Measurements from ENCODE around the gene FAM83D. TPM values are rescaled to one million over a fixed set of nuclear protein-coding genes. Genes with fewer than 3 reads are reported as not detected.

FAM83D gene
- total RNA-seq, 2 donors from 2014 or later, result 15.9 to 18.3 TPM

DNA sequence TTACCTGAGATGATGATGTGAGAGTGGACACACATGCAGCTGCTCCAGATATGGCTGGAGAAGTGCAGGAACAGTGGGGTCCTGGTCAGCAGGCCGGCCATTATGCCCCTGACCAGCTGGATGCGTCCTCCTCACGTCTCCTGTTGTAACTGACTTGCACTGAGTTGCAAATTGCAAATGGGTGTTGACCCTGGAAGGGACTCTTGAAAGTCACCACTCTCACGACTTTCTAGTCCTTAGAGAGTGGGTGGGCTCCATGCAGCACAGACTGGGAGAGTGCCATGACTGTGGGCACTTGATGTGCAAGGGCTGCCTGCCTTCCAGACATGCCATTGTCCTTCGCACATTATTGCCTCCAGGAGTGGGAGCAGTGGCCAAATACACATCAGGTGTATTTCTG is 10.8 kb downstream of the FAM83D start:
- Mint-ChIP-seq H3K27me3 (no peaks in the 10 kb centered on the region), H3K4me3 (no peak overlapping the region), H3K9me3 (no peaks in the 10 kb centered on the region), H3K36me3 (ENCODE audit: low read depth) (peaks cover 6% of the 10 kb centered on the region), H3K27ac (no peak overlapping the region), H3K4me1 (no peaks in the 10 kb centered on the region)
- no peak for ATAC-seq (replicated peaks)

DNA sequence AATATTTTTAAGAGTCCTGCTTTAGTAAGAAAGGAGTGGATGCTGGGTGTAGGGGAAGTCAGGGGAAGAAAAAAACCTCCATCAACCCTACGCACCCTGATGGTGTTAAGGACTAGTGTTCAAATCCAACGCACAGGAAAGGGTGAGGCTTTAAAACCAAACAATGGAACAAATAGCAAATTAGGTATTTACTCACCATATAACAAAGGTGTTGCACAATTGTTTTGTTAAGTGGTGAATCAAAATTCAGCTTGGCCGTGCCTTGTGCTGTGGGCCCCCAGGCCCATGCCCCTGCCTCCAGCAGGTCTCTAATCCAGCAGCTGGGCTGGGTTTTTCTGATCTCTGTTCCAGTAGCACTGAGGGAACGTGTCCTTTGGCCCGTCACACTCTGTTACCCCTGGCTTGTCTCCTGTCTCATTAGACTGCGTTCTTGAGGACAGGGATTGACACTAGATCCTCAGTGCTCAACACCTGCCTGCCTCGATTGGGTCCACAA is 11.8 kb downstream of the FAM83D start:
- Mint-ChIP-seq H3K27ac (no peak overlapping the region), H3K9me3 (no peaks in the 10 kb centered on the region), H3K36me3 (ENCODE audit: low read depth) (peaks cover 16% of the 10 kb centered on the region), H3K27me3 (no peaks in the 10 kb centered on the region), H3K4me3 (no peak overlapping the region), H3K4me1 (no peaks in the 10 kb centered on the region)
- no peak for ATAC-seq (replicated peaks)

DNA sequence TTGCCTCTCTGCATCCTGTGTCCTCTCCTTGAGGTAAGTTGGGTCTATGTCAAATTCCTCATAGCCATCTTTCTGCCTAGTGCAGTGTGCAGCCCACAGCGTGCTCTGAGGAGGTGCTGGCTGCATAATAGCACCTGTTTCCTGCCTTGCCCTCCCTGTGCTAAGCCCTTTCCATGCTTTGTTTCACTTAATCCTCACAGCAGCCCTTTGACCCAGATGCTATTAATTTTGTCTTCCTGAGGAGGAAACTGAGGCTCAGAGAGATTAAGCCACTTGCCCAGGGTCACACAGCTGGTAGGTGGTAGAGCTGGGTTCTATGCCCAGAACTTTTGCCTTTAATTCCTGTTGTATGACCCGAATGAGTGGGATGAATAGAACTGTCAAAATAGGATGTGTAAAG is 13.5 kb downstream of the FAM83D start:
- H3K36me3 Mint-ChIP-seq (ENCODE audit: low read depth), result peaks cover 29% of the 10 kb centered on the region
- no peak overlapping the region for H3K4me3 Mint-ChIP-seq
- H3K27me3 Mint-ChIP-seq, result no peaks in the 10 kb centered on the region
- H3K4me1 Mint-ChIP-seq, result no peaks in the 10 kb centered on the region
- H3K9me3 Mint-ChIP-seq, result no peaks in the 10 kb centered on the region
- ATAC-seq (replicated peaks), result no peak
- no peak overlapping the region for H3K27ac Mint-ChIP-seq

DNA sequence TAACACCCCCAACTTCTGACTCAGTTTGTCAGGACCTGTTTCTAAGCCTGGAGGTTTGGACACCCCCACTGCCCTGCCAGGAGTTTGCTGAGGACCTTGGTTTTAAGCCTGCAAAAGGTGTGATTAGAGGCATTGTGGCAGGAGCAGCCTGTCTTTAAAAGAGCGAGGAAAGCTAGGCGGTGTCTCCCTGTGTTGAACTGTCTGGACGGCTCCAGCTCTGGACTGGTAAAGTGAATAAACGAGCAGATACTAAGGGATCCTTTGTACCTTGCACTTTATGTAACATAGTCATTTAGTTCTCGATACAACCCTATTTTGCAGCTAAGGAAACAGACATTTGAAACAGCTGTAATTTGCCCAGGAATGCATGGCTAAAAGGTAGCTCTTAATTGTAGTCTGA is 14.4 kb downstream of the FAM83D start:
- no peak overlapping the region for H3K4me3 Mint-ChIP-seq
- no peak overlapping the region for H3K27ac Mint-ChIP-seq
- ATAC-seq (replicated peaks), result no peak
- no peaks in the 10 kb centered on the region for H3K4me1 Mint-ChIP-seq
- no peaks in the 10 kb centered on the region for H3K27me3 Mint-ChIP-seq
- H3K36me3 Mint-ChIP-seq (ENCODE audit: low read depth), result peaks cover 29% of the 10 kb centered on the region
- no peaks in the 10 kb centered on the region for H3K9me3 Mint-ChIP-seq

DNA sequence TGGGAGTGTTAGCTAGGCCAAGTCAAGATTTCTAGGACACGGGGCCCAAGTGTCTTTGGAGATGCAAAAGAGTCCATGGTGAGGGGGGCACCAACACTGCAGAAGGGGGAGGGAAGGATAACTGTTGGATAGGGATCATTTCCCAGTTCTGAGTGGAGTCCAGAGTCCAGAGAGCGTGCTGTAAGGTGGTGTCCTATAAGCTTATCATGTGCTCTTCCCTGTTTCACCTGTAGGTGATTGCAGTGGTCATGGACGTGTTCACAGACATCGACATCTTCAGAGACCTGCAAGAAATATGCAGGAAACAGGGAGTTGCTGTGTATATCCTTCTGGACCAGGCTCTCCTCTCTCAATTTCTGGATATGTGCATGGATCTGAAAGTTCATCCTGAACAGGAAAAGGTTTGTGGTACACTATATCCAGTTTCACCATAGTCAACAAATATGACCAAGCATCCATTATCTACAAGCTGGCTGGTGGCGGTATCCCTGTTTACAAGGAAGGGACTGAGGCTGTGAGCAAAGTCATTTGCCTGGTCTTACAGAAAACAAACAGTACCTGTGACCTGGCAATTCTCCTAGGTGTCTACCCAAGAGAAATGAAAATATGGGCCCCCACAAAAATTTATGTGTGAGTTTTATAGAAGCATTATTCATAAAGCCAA is 15.6 kb downstream of the FAM83D start:
- Mint-ChIP-seq H3K4me3 (no peak overlapping the region), H3K27ac (no peak overlapping the region), H3K27me3 (no peaks in the 10 kb centered on the region), H3K9me3 (no peaks in the 10 kb centered on the region), H3K36me3 (ENCODE audit: low read depth) (peaks cover 37% of the 10 kb centered on the region), H3K4me1 (no peaks in the 10 kb centered on the region)
- ATAC-seq (replicated peaks), result no peak

DNA sequence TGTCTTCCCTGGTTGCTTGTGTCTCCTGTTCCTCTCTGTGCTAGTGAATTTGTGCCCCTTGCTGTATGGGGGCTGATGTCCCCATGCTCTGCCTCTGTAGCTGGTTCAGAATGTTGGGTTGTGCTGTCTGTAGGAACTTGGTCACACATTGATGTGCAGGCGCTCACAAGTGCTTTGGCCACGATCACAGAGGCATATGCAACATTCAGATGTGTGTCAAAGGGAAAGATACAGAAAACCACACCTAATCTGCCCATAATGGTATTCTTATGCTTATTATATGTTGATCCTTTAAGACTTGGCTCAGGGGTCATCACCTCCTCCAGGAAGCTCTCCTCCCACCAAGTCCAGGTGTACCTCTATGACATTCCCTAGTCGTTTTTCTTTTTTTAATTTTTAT is 18.8 kb downstream of the FAM83D start:
- Mint-ChIP-seq H3K4me1 (no peaks in the 10 kb centered on the region), H3K27ac (no peak overlapping the region), H3K36me3 (ENCODE audit: low read depth) (peaks cover 51% of the 10 kb centered on the region), H3K9me3 (no peaks in the 10 kb centered on the region), H3K4me3 (no peak overlapping the region), H3K27me3 (no peaks in the 10 kb centered on the region)
- no peak for ATAC-seq (replicated peaks)

DNA sequence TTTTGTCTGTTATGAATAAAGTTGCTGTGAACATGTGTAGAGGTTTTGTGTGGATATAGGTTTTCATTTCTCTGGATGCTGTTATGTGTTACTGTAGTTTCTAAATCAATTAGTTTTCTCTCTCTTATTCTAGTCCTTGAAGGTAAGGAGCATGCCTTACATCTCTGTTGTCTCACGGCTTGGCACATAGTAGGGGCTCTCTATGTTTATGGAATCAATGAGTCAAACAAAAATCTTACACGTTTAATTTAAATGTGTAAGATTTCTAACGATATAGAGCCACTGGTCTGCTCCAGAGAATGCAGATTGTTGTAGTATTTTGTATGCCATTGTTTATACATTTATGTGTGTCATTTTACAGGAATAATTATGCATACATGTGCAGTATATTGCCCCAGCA is 20.6 kb downstream of the FAM83D start:
- Mint-ChIP-seq H3K27me3 (no peaks in the 10 kb centered on the region), H3K4me3 (no peak overlapping the region), H3K4me1 (no peaks in the 10 kb centered on the region), H3K9me3 (no peaks in the 10 kb centered on the region), H3K27ac (no peak overlapping the region), H3K36me3 (ENCODE audit: low read depth) (peaks cover 47% of the 10 kb centered on the region)
- ATAC-seq (replicated peaks), result no peak

DNA sequence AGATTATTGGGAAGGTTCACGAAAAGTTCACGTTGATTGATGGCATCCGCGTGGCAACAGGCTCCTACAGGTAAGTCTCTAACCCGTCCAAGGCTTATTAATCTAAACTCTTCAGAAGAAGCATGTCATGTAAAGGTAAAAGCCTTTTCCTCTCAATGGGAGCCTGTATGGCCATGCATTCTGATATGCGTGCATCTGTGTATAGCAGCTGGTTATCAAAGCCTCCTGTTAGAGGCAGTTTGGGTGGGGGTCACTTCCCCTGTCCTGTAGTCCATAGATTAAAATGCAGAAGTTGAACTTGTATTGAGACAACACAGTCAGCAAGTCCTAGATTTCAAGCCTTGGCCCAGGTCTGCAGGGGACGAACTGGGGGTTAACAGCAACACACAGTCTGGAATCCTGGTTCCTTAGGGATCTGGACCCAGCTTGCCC is 21.7 kb downstream of the FAM83D start:
- Mint-ChIP-seq H3K9me3 (no peaks in the 10 kb centered on the region), H3K4me3 (no peak overlapping the region), H3K36me3 (ENCODE audit: low read depth) (peaks cover 45% of the 10 kb centered on the region), H3K4me1 (no peaks in the 10 kb centered on the region), H3K27ac (no peak overlapping the region), H3K27me3 (no peaks in the 10 kb centered on the region)
- no peak for ATAC-seq (replicated peaks)

DNA sequence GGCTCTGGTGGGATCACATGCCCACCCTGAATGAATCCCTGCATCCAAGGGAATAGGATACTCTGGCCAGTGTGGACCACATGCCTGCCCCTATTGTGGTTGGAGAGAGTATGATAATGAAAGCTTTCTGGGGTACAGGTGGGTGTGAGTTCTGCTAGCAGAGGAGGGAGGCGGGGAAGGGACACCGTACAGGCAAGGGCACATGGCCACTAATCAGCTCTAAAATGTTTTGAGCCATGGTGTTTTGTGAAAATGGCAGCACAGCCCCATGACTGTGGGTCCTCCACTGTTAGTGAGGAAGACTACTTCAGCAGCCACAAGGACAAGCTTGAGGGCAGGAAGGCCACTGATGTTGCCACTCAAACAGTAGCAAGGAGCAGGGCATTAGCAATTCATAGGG is 24.0 kb downstream of the FAM83D start:
- Mint-ChIP-seq H3K27me3 (no peaks in the 10 kb centered on the region), H3K9me3 (no peaks in the 10 kb centered on the region), H3K4me1 (no peaks in the 10 kb centered on the region), H3K36me3 (ENCODE audit: low read depth) (peaks cover 30% of the 10 kb centered on the region), H3K4me3 (no peak overlapping the region), H3K27ac (no peak overlapping the region)
- no peak for ATAC-seq (replicated peaks)

DNA sequence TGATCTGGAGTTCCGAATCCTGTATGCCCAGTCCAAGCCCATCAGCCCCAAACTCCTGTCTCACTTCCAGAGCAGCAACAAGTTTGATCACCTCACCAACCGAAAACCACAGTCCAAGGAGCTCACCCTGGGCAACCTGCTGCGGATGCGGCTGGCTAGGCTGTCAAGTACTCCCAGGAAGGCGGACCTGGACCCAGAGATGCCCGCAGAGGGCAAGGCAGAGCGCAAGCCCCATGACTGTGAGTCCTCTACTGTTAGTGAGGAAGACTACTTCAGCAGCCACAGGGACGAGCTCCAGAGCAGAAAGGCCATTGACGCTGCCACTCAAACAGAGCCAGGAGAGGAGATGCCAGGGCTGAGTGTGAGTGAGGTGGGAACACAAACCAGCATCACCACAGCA is 25.4 kb downstream of the FAM83D start:
- peaks cover 25% of the 10 kb centered on the region for H3K36me3 Mint-ChIP-seq (ENCODE audit: low read depth)

DNA sequence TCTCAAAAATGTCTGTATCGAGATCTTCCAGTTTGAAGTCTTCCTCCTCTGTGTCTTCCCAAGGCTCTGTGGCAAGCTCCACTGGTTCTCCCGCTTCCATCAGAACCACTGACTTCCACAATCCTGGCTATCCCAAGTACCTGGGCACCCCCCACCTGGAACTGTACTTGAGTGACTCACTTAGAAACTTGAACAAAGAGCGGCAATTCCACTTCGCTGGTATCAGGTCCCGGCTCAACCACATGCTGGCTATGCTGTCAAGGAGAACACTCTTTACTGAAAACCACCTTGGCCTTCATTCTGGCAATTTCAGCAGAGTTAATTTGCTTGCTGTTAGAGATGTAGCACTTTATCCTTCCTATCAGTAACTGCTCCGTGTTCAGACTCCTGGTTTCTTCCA is 25.9 kb downstream of the FAM83D start:
- no peak overlapping the region for H3K4me3 Mint-ChIP-seq
- no peak for ATAC-seq (replicated peaks)
- H3K36me3 Mint-ChIP-seq (ENCODE audit: low read depth), result peaks cover 20% of the 10 kb centered on the region
- H3K27me3 Mint-ChIP-seq, result no peaks in the 10 kb centered on the region
- H3K27ac Mint-ChIP-seq, result no peak overlapping the region
- H3K9me3 Mint-ChIP-seq, result no peaks in the 10 kb centered on the region
- no peaks in the 10 kb centered on the region for H3K4me1 Mint-ChIP-seq

More for the DNA sequence above, 25.4 kb downstream of the FAM83D start:
- no peak for ATAC-seq (replicated peaks)
- no peaks in the 10 kb centered on the region for H3K9me3 Mint-ChIP-seq
- no peak overlapping the region for H3K27ac Mint-ChIP-seq
- no peaks in the 10 kb centered on the region for H3K4me1 Mint-ChIP-seq
- H3K27me3 Mint-ChIP-seq, result no peaks in the 10 kb centered on the region
- no peak overlapping the region for H3K4me3 Mint-ChIP-seq

DNA sequence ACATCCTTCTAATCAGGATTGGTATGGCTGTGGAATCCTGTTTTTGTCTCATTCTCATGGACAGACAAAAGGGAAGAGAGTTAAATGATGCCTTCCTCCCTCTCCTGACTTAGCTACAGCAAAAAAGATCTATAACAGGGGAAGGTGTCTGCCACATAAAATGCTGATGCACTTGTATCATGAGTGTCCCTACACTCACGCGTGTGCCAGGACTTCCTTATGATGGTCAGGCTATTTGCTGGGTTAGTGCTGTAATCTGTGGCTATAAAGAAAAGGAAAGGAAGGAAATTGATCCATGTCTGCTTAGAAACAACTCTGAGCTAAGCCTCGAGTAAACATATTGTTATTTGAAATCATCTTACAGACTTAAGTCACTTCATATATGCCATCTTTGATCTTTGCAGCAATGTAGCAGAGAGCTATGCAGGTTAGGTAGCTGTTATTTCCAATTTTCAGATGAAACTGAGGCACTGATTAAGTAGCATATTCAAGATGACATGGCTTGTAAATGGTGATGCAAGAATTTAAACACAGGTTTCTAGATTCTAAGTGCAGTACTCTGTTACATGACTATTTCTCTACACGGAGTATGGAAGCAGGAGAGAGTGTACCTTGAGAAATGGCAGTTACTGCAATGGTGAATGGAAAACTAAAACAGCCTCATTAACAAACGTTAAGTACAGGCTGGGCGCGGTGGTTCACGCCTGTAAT is 27.6 kb downstream of the FAM83D start:
- Mint-ChIP-seq H3K27me3 (no peaks in the 10 kb centered on the region), H3K36me3 (ENCODE audit: low read depth) (peaks cover 9% of the 10 kb centered on the region), H3K4me1 (no peaks in the 10 kb centered on the region), H3K9me3 (no peaks in the 10 kb centered on the region), H3K27ac (no peak overlapping the region), H3K4me3 (no peak overlapping the region)
- ATAC-seq (replicated peaks), result no peak

DNA sequence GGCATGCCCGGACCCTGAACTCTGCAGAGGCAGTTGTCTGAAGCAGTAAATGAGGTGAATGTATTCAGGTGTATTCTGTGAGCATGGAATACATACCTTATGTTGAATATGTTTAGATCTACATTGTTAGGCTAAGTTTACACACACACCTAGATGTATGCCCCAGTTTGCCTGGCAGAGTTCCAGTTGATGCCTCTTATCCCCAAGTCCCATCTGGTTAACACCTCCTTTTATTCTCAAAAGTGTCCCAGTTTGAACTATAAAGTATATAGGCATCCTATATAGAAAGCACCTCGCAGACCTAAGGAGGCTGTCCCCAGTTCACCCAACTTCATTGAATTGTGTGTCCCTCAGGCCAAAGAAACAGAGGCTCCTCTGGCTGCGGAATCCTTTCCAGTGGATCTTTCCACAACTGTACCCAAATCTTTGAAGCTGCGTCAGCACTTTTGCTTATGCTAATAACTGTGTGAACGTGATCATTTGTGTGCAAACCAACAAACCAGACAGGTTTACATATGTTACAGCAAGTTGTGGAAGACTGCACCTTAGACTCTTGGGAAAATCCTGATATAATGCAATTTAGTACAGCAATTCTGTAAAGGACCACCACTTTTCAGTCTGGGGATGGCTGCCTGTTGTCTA is 31.1 kb downstream of the FAM83D start:
- H3K4me3 Mint-ChIP-seq, result no peak overlapping the region
- H3K27me3 Mint-ChIP-seq, result no peaks in the 10 kb centered on the region
- no peak overlapping the region for H3K27ac Mint-ChIP-seq
- no peaks in the 10 kb centered on the region for H3K9me3 Mint-ChIP-seq
- ATAC-seq (replicated peaks), result no peak
- peaks cover 3% of the 10 kb centered on the region for H3K36me3 Mint-ChIP-seq (ENCODE audit: low read depth)
- no peaks in the 10 kb centered on the region for H3K4me1 Mint-ChIP-seq

DNA sequence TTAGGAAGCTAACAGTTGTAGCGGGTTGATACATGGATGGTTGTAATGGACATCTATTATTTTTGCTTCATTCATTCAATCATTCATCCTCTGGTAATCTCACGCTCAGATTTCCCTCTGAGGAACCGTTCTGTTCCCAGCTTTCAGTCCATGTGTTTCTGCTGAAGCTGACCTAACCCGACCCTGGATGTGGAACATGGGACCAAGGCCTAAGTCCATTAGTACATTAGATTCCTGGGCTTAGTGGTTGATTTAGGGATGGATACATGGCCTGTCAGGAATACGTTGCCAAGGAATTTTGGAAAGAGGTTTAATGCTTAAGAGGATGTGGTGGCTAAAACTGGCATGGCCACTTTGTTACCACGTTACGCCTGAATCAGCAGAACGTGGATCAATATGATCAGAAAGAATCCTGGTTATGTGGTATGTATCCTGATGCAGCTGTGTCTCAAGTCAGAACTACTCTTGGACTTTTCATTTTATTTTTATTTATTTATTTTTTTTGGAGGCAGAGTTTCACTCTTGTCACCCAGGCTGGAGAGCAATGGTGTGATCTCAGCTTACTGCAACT is 31.8 kb downstream of the FAM83D start:
- no peak for ATAC-seq (replicated peaks)
- no peaks in the 10 kb centered on the region for H3K27me3 Mint-ChIP-seq
- H3K9me3 Mint-ChIP-seq, result no peaks in the 10 kb centered on the region
- H3K4me1 Mint-ChIP-seq, result peaks cover 4% of the 10 kb centered on the region
- no peak overlapping the region for H3K27ac Mint-ChIP-seq
- H3K4me3 Mint-ChIP-seq, result no peak overlapping the region
- H3K36me3 Mint-ChIP-seq (ENCODE audit: low read depth), result no peaks in the 10 kb centered on the region

All from activated T-helper 17 cell treated with anti-CD3 and anti-CD28 coated beads, Interleukin-2, amount 50 U/mL, for 72 hours (primary cell).